Loucy (cell line): ENCODE results near the gene SIAH1.

Experiments used
- CTCF ChIP-seq: fragments of 200-600 bp; sonication (generic); conservative IDR thresholded peaks from 2 replicates; pipeline ENCODE4 v1.5.1; 2014; ENCODE audit warnings: mild to moderate bottlenecking, antibody characterized with exemption, low read length
- EZH2phosphoT487 ChIP-seq: fragments of 200-600 bp; IDR thresholded peaks from 2 replicates; pipeline ENCODE4 v1.6.1; 2018; ENCODE audit warnings: antibody characterized with exemption, mild to moderate bottlenecking, moderate library complexity, borderline replicate concordance

- TF ChIP-seq CTCF: no peak
- TF ChIP-seq EZH2phosphoT487: no peak
Observed at GRCh38 chr16:48434653-48435317, 49.6 kb upstream of the SIAH1 start.
